ENCODE measurements around the gene CASS4.
"Not testable (repeated sequence)": the region's sequence is repeated elsewhere in the genome, so short reads cannot be mapped to it uniquely, and the experiment has no call there.

CASS4 gene

DNA sequence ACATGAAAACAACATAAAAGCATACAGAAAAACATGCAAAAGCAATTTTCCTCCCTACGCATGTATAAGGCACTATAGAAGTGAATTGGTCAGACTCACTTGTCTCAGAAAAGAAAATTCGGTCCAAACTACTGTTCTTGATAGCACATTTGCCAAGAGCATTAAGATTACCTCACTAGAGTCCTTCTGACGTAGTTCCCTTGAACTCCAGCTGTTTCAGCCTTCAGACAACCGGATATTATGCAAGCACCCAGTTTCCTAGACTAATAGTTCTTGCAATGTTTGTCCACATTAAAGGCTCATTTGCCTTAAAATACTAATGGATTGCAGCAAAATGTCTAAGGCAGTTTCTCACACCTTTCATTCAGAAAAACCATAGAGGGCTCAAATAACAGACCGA is 2.5 kb upstream of the CASS4 start:
- peaks cover 55% of the 10 kb centered on the region for H3K36me3 Mint-ChIP-seq (ENCODE audit: low read depth)
- H3K9me3 Mint-ChIP-seq = peaks cover 10% of the 10 kb centered on the region
- peaks cover 24% of the 10 kb centered on the region for H3K4me1 Mint-ChIP-seq (ENCODE audit: low read depth)
- H3K27me3 Mint-ChIP-seq (ENCODE audit: low read depth) = no peaks in the 10 kb centered on the region
- H3K4me3 Mint-ChIP-seq = no peak overlapping the region
- no peak overlapping the region for H3K27ac Mint-ChIP-seq

DNA sequence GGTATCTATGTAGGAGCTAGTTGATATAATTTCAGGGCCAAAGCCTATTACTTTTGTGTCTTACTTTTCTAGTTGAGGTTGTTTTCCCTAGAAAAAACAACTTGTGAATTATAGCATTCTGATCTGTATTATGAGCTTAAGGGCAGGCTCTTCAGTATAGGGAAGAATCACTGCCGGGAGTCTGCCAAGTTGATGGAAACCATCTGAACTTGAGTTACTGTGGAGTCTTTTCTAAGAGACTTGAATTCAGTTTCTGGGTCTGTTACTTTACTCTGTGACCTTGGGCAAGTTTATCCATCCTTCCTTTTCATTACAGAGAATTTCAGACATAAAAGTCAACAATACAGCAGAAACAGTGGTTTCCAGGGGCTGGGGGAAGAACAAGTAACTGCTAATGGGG is 2.1 kb upstream of the CASS4 start:
- Mint-ChIP-seq H3K36me3 (ENCODE audit: low read depth) (peaks cover 55% of the 10 kb centered on the region), H3K4me3 (no peak overlapping the region), H3K27me3 (ENCODE audit: low read depth) (no peaks in the 10 kb centered on the region), H3K4me1 (ENCODE audit: low read depth) (peaks cover 26% of the 10 kb centered on the region), H3K9me3 (peaks cover 10% of the 10 kb centered on the region), H3K27ac (no peak overlapping the region)

DNA sequence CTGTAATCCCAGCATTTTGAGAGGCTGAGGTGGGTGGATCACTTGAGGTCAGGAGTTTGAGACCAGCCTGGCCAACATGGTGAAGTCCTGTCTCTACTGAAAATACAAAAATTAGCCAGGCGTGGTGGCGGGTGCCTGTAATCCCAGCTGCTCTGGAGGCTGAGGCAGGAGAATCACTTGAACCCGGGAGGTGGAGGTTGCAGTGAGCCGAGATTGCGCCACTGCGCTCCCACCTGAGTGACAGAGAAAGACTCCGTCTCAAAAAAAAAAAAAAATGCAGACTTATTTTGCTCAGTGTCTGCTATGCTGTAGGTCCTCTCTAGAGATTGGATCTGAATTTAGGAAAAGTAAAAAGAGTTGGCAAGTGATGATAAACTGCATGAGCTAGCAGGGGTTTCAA is 773 bp upstream of the CASS4 start:
- Mint-ChIP-seq H3K4me3 (peak overlapping the region; percentile 92), H3K27ac (peak overlapping the region; percentile 92), H3K36me3 (ENCODE audit: low read depth) (peaks cover 46% of the 10 kb centered on the region), H3K4me1 (ENCODE audit: low read depth) (peaks cover 25% of the 10 kb centered on the region)
- not testable (repeated sequence) for H3K9me3 Mint-ChIP-seq; H3K27me3 Mint-ChIP-seq (ENCODE audit: low read depth)

DNA sequence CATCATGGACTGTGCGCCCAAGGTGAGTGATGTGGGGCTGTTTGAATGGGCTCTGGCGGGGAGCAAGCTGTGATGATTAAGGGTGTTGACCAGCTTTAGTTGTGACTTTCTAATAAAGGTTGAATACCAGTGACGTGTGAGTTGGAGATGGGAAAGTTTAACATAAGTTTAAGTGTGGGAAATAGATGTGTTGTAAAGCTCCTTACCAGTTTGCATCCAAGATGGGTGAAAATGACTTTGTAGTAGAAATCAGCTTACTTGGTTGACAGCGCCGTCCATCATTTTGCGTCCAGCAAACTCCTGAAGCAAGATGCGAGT is 372 bp downstream of the CASS4 start:
- Mint-ChIP-seq H3K4me1 (ENCODE audit: low read depth) (peaks cover 36% of the 10 kb centered on the region), H3K4me3 (peak overlapping the region; percentile 92), H3K27ac (peak overlapping the region; percentile 92), H3K27me3 (ENCODE audit: low read depth) (no peaks in the 10 kb centered on the region), H3K9me3 (peaks cover 10% of the 10 kb centered on the region), H3K36me3 (ENCODE audit: low read depth) (peaks cover 45% of the 10 kb centered on the region)

DNA sequence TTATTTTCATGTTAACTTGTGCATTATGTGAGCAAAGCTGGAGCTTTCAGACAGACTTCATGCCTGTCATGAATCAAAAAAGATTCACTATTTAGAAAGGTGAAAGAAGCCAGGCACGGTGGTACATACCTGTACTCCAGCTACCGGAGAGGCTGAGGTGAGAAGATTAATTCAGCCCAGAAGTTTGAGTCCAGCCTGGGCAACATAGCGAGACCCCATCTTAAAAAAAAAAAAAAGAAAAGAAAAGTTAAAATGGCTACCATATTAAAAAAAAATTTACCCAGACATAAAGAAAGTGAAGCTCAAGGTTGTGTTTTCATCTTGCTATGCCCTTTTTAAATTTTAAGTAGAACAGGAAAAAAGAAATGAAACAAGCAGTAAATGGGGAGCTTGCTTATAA is 889 bp downstream of the CASS4 start:
- peaks cover 10% of the 10 kb centered on the region for H3K9me3 Mint-ChIP-seq
- H3K27me3 Mint-ChIP-seq (ENCODE audit: low read depth) = no peaks in the 10 kb centered on the region
- peaks cover 43% of the 10 kb centered on the region for H3K36me3 Mint-ChIP-seq (ENCODE audit: low read depth)
- H3K4me3 Mint-ChIP-seq = peak overlapping the region; percentile 92
- H3K4me1 Mint-ChIP-seq (ENCODE audit: low read depth) = peaks cover 41% of the 10 kb centered on the region
- peak overlapping the region; percentile 92 for H3K27ac Mint-ChIP-seq

DNA sequence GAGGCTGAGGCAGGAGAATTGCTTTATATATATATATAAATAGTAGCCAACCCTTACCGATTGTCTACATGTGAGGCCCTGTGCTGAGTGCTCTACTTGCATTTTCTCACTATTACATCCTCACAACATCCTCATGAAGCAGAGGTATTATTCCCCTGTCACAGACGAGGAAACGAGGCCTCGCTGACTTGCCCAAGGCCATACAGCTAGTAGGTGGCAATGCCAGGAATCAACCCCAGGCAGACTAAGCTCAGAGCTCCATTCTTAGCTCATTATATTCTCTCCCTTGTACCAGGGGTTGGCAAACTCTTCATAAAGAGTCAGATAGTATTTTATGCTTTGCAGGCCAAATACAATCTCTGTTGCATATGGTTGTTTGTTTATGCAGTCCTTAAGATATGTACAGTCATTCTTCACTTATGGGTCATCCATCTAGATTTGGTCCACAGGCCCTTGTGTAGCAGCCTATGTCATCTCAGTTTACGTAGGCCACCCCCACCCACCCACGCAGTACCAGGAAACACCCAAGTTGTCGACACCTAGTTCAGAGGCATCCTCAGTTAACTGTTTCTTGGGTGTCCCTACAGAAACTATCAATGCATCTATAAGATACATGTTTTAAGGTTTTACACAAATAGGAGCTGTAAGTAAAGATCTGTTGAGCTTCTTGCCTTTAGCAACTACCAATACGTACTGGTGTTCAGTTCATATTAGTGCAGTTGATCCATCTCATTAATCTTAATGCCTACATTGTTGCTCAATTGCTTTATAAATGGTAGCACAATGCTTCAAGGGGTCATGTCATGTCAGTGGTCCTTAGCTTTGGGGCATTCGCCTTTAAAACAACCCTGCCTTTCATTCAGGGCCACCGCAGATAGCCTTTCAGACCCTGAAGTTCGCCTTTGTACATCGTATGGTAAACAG is 3.0 kb downstream of the CASS4 start:
- Mint-ChIP-seq H3K27me3 (ENCODE audit: low read depth) (no peaks in the 10 kb centered on the region), H3K4me1 (ENCODE audit: low read depth) (peaks cover 53% of the 10 kb centered on the region), H3K4me3 (peak overlapping the region; percentile 48), H3K27ac (peak overlapping the region; percentile 72), H3K9me3 (peaks cover 10% of the 10 kb centered on the region), H3K36me3 (ENCODE audit: low read depth) (peaks cover 44% of the 10 kb centered on the region)

DNA sequence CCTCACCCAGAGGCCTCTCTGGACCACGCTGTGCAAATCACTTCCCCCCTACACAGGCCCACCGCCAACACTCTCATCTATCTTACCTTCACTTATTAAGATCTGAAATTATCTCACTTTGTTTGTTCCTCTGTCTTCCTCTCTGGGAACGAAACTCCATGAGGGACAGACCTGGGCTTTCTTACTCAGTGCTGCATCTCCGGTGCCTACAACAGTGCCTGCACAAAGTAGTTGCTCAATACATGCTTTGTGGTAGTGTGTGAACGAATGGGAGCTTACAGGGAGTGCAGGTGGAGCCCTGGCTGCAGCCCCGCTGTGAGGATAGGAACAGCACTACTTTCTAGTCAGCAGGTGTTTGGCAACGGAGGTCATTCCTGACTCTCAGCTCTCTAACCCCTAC is 5.3 kb downstream of the CASS4 start:
- Mint-ChIP-seq H3K9me3 (peaks cover 5% of the 10 kb centered on the region), H3K27me3 (ENCODE audit: low read depth) (no peaks in the 10 kb centered on the region), H3K4me3 (no peak overlapping the region), H3K36me3 (ENCODE audit: low read depth) (peaks cover 44% of the 10 kb centered on the region), H3K27ac (peak overlapping the region; percentile 18), H3K4me1 (ENCODE audit: low read depth) (peaks cover 56% of the 10 kb centered on the region)

GRCh38 chr20:56417911-56418310 is 5.9 kb downstream of the CASS4 start:
- Mint-ChIP-seq H3K4me3 (peak overlapping the region; percentile 11), H3K9me3 (peaks cover 4% of the 10 kb centered on the region), H3K27me3 (ENCODE audit: low read depth) (no peaks in the 10 kb centered on the region), H3K4me1 (ENCODE audit: low read depth) (peaks cover 59% of the 10 kb centered on the region), H3K36me3 (ENCODE audit: low read depth) (peaks cover 39% of the 10 kb centered on the region), H3K27ac (peak overlapping the region; percentile 92)

DNA sequence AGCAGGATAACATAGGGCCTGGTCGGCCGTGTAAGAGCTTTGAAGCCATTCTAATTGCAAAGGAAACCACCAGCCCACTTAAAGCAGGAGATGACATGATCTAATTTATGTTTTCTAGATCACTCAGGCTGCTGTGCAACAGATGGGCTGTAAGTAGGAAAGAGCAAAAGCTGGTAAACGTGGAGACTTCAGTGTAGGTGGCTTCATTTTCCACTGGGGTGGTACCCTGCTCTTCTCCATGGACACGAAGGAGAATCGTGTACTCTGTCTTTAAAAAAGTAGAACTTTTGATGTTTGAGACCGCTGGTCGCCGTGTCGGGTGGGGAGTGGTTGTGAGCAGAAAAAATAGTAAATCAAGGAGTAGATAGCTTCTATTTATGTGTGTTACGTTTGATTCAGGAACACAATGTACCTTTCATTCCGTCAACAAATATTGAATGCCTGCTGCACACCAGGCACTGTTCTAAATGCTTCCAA is 6.4 kb downstream of the CASS4 start:
- Mint-ChIP-seq H3K27ac (peak overlapping the region; percentile 92), H3K4me3 (peak overlapping the region; percentile 11), H3K36me3 (ENCODE audit: low read depth) (peaks cover 37% of the 10 kb centered on the region)

DNA sequence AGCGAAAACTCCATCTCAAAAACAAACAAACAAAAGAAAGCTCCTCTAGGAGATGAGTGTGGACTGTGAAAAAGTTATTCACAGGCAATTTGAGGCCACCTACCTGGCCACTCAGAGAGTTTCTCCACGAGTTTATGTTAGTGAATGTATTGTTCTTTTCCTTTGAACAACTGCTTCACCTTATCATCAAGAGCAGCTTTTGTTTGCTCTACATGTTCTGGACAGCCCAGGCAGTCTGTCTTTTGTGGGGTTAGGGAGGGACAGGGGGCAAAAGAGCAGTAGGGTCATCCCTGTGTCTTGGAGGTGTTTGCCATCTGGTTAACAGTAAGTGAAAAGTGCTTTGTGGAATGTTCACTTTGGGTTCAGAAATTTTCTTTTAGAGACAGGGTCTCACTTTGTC is 8.0 kb downstream of the CASS4 start:
- no peaks in the 10 kb centered on the region for H3K27me3 Mint-ChIP-seq (ENCODE audit: low read depth)

More for the DNA sequence above, 6.4 kb downstream of the CASS4 start:
- Mint-ChIP-seq H3K27me3 (ENCODE audit: low read depth) (no peaks in the 10 kb centered on the region), H3K4me1 (ENCODE audit: low read depth) (peaks cover 62% of the 10 kb centered on the region), H3K9me3 (peaks cover 4% of the 10 kb centered on the region)

GRCh38 chr20:56420940-56421688 is 9.1 kb downstream of the CASS4 start:
- no peaks in the 10 kb centered on the region for H3K9me3 Mint-ChIP-seq
- no peak overlapping the region for H3K4me3 Mint-ChIP-seq
- peak overlapping the region; percentile 49 for H3K27ac Mint-ChIP-seq
- peaks cover 36% of the 10 kb centered on the region for H3K36me3 Mint-ChIP-seq (ENCODE audit: low read depth)
- peaks cover 55% of the 10 kb centered on the region for H3K4me1 Mint-ChIP-seq (ENCODE audit: low read depth)
- no peaks in the 10 kb centered on the region for H3K27me3 Mint-ChIP-seq (ENCODE audit: low read depth)

More for the DNA sequence above, 8.0 kb downstream of the CASS4 start:
- H3K4me1 Mint-ChIP-seq (ENCODE audit: low read depth) = peaks cover 56% of the 10 kb centered on the region
- H3K36me3 Mint-ChIP-seq (ENCODE audit: low read depth) = peaks cover 34% of the 10 kb centered on the region
- H3K9me3 Mint-ChIP-seq = no peaks in the 10 kb centered on the region
- no peak overlapping the region for H3K4me3 Mint-ChIP-seq
- no peak overlapping the region for H3K27ac Mint-ChIP-seq

GRCh38 chr20:56422076-56422823 is 10.2 kb downstream of the CASS4 start:
- no peaks in the 10 kb centered on the region for H3K27me3 Mint-ChIP-seq (ENCODE audit: low read depth)
- H3K27ac Mint-ChIP-seq = peak overlapping the region; percentile 54
- peaks cover 31% of the 10 kb centered on the region for H3K36me3 Mint-ChIP-seq (ENCODE audit: low read depth)
- no peaks in the 10 kb centered on the region for H3K9me3 Mint-ChIP-seq
- H3K4me1 Mint-ChIP-seq (ENCODE audit: low read depth) = peaks cover 45% of the 10 kb centered on the region
- H3K4me3 Mint-ChIP-seq = no peak overlapping the region

DNA sequence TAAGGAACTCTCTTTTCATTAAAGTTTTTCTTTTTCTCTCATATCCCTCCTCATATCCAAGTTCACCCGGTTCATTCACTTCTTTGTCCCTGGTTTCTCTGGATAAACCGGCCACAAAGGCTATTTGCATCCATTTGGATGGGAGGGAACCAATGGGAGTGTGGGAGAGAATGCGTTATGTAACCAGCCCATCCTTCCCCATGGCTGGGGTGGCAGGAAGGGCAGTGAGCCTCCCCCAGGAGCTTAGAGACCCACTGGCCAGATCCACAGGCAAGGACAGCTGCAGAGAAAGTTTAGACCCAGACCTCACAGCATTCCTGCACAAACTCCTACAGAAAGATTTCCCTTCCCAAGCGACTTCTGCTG is 10.7 kb downstream of the CASS4 start:
- Mint-ChIP-seq H3K4me1 (ENCODE audit: low read depth) (peaks cover 40% of the 10 kb centered on the region), H3K36me3 (ENCODE audit: low read depth) (peaks cover 27% of the 10 kb centered on the region), H3K27ac (no peak overlapping the region), H3K9me3 (no peaks in the 10 kb centered on the region), H3K27me3 (ENCODE audit: low read depth) (no peaks in the 10 kb centered on the region), H3K4me3 (no peak overlapping the region)

DNA sequence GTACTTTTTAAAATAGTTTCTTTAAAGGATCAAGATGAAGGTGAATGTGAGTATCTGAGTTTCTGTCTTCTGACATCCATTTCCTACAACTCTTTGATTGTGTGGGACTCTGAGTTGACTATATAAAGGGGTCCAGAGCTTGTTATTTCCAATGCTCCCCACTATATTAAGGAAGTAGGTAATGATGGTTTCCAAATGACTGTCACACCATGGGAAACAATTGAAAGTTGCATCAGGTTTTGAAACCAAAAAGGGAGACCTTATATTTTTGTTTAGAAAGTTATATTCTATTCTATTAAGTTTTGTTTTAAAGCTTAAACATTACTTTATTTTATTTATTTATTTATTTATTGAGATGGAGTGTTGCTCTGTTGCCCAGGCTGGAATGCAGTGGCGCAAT is 11.2 kb downstream of the CASS4 start:
- H3K4me1 Mint-ChIP-seq (ENCODE audit: low read depth) = peaks cover 36% of the 10 kb centered on the region

More for the DNA sequence above, 11.2 kb downstream of the CASS4 start:
- Mint-ChIP-seq H3K27me3 (ENCODE audit: low read depth) (no peaks in the 10 kb centered on the region), H3K9me3 (no peaks in the 10 kb centered on the region), H3K4me3 (no peak overlapping the region), H3K27ac (no peak overlapping the region), H3K36me3 (ENCODE audit: low read depth) (peaks cover 26% of the 10 kb centered on the region)
